ENCODE results near the gene ATAD1.
A peak's percentile ranks its signal among the peaks of the same experiment; 100 is the strongest.
"Not testable (repeated sequence)": the region's sequence is repeated elsewhere in the genome, so short reads cannot be mapped to it uniquely, and the experiment has no call there.

Gene ATAD1

GRCh38 chr10:87864496-87865059 is 46.6 kb upstream of the ATAD1 start:
- Histone ChIP-seq H3K9ac (ENCODE audit: low read length) (peak overlapping the region; percentile 91), H3K9me3 (ENCODE audit: insufficient read depth, low read length) (no peaks in the 10 kb centered on the region), H2AFZ (ENCODE audit: low read depth, low read length) (no peak overlapping the region), H3K27ac (ENCODE audit: low read length) (peak overlapping the region; percentile 86), H3K36me3 (replicated peaks; ENCODE audit: low read depth, low read length) (peaks cover 14% of the 10 kb centered on the region), H4K20me1 (ENCODE audit: insufficient read depth, low read length) (peaks cover 44% of the 10 kb centered on the region), H3K27me3 (ENCODE audit: low read depth, low read length) (no peaks in the 10 kb centered on the region), H3K4me1 (ENCODE audit: low read length) (peaks cover 34% of the 10 kb centered on the region), H3K4me3 (ENCODE audit: low read length) (peak overlapping the region; percentile 96), H3K4me2 (ENCODE audit: low read length) (peak overlapping the region; percentile 85), H3K79me2 (ENCODE audit: low read length) (peaks cover 67% of the 10 kb centered on the region)
- TF ChIP-seq CTCF (IDR thresholded peaks at IDR 0.05; ENCODE audit: low read depth, low read length) (no peak), EZH2phosphoT487 (IDR thresholded peaks at IDR 0.05; ENCODE audit: low read depth) (no peak)

- peaks cover 14% of the 10 kb centered on the region for H3K36me3 ChIP-seq (replicated peaks; ENCODE audit: low read depth, low read length)
- peaks cover 62% of the 10 kb centered on the region for H3K79me2 ChIP-seq (ENCODE audit: low read length)
- peaks cover 34% of the 10 kb centered on the region for H3K4me1 ChIP-seq (ENCODE audit: low read length)
- peak overlapping the region; percentile 86 for H3K27ac ChIP-seq (ENCODE audit: low read length)
- H3K9ac ChIP-seq (ENCODE audit: low read length), result peak overlapping the region; percentile 91
- peak overlapping the region; percentile 96 for H3K4me3 ChIP-seq (ENCODE audit: low read length)
- peaks cover 41% of the 10 kb centered on the region for H4K20me1 ChIP-seq (ENCODE audit: insufficient read depth, low read length)
- not testable (repeated sequence) for H3K27me3 ChIP-seq (ENCODE audit: low read depth, low read length); H3K9me3 ChIP-seq (ENCODE audit: insufficient read depth, low read length); H2AFZ ChIP-seq (ENCODE audit: low read depth, low read length)
- H3K4me2 ChIP-seq (ENCODE audit: low read length), result peak overlapping the region; percentile 85
Measured at GRCh38 chr10:87863951-87864495, 46.0 kb upstream of the ATAD1 start.

GRCh38 chr10:87863053-87863943 is 45.3 kb upstream of the ATAD1 start, which contains the start of the genes KLLN and PTEN:
KLLN (minus strand) TSS chr10:87863533; CDS start chr10:87862487, 1,046 bp downstream.
PTEN (plus strand) TSS chr10:87863625; CDS start chr10:87864470, 845 bp downstream.
- peak within 1 kb of the TSS; percentile 96 for H3K4me3 ChIP-seq (ENCODE audit: low read length)
- no peaks in the 10 kb centered on the region for H3K9me3 ChIP-seq (ENCODE audit: insufficient read depth, low read length)
- H3K4me1 ChIP-seq (ENCODE audit: low read length), result peaks cover 27% of the 10 kb centered on the region
- peaks cover 55% of the 10 kb centered on the region for H3K79me2 ChIP-seq (ENCODE audit: low read length)
- TF ChIP-seq EZH2phosphoT487 (IDR thresholded peaks at IDR 0.05; ENCODE audit: low read depth) (no peak), CTCF (IDR thresholded peaks at IDR 0.05; ENCODE audit: low read depth, low read length) (no peak)
- no peaks in the 10 kb centered on the region for H3K27me3 ChIP-seq (ENCODE audit: low read depth, low read length)
- peak within 1 kb of the TSS; percentile 85 for H3K4me2 ChIP-seq (ENCODE audit: low read length)
- H3K27ac ChIP-seq (ENCODE audit: low read length), result peak within 1 kb of the TSS; percentile 86
- peaks cover 9% of the 10 kb centered on the region for H3K36me3 ChIP-seq (replicated peaks; ENCODE audit: low read depth, low read length)
- peak within 1 kb of the TSS; percentile 74; the same call in 1 of the 2 replicates for H2AFZ ChIP-seq (ENCODE audit: low read depth, low read length)
- peak within 1 kb of the TSS; percentile 91 for H3K9ac ChIP-seq (ENCODE audit: low read length)
- peaks cover 33% of the 10 kb centered on the region for H4K20me1 ChIP-seq (ENCODE audit: insufficient read depth, low read length)

GRCh38 chr10:87862679-87863052 is 44.6 kb upstream of the ATAD1 start:
- no peaks in the 10 kb centered on the region for H3K9me3 ChIP-seq (ENCODE audit: insufficient read depth, low read length)
- peak overlapping the region; percentile 74; the same call in 1 of the 2 replicates for H2AFZ ChIP-seq (ENCODE audit: low read depth, low read length)

More at GRCh38 chr10:87862679-87863052, 44.6 kb upstream of the ATAD1 start:
- Histone ChIP-seq H3K79me2 (ENCODE audit: low read length) (peaks cover 48% of the 10 kb centered on the region), H3K27me3 (ENCODE audit: low read depth, low read length) (no peaks in the 10 kb centered on the region), H4K20me1 (ENCODE audit: insufficient read depth, low read length) (peaks cover 27% of the 10 kb centered on the region), H3K4me3 (ENCODE audit: low read length) (peak overlapping the region; percentile 96), H3K36me3 (replicated peaks; ENCODE audit: low read depth, low read length) (peaks cover 9% of the 10 kb centered on the region), H3K27ac (ENCODE audit: low read length) (peak overlapping the region; percentile 86), H3K9ac (ENCODE audit: low read length) (peak overlapping the region; percentile 91), H3K4me2 (ENCODE audit: low read length) (peak overlapping the region; percentile 77), H3K4me1 (ENCODE audit: low read length) (peaks cover 21% of the 10 kb centered on the region)
- no peak; the same call in 1 of the 2 replicates for TF ChIP-seq CTCF (IDR thresholded peaks at IDR 0.05; ENCODE audit: low read depth, low read length)
- TF ChIP-seq EZH2phosphoT487 (IDR thresholded peaks at IDR 0.05; ENCODE audit: low read depth), result no peak
